ENCODE measurements around the gene GPR162. TPM values are rescaled to one million over a fixed set of nuclear protein-coding genes. Genes with fewer than 3 reads are reported as not detected.

GPR162 gene
- total and polyA plus RNA-seq, 7 donors: 1.2 to 16.1 (median 7.3) TPM

DNA sequence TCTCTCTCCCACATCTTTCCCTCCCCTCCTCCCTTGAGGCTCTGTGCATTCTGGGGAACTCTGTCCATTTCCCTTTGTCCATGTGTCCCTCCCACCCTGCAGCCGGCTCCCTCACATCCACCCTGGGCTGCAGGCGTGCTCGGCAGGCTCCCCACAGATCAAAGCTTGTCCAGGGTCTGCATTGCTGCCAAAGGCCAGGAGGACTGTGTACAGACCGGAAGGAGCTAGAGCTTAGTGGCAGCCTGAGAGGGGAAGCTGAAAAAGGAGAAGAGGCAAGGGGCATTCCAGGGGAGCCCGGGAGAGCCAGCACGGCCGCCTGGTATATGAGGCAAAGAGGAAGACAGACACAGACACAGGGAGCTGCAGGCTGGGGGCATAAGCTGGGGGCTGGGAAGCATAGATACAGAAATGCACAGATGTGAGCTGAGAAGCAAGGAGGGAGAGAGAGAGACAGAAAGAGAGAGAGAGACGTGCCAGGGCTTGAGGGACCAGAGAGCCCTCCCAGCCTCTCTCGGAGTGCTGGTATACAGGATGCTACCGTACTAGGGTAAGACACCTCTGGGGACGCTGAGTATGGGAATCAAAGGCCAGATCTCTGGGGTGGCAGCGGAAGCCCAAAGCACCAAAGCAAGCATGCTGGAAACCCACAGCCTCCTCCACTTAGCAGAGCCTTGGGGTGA lies 29.0 kb upstream of the GPR162 start:
- TF ChIP-seq EP300 (IDR thresholded peaks at IDR 0.05) (no peak), POLR2AphosphoS5 (IDR thresholded peaks at IDR 0.05) (no peak), POLR2A (IDR thresholded peaks at IDR 0.05) (peak in 1 of 2 donors; percentile 8)
- intact Hi-C loops (cut with DNase I): no loop called here
- H3K27me3 ChIP-seq: no peaks in the 10 kb centered on the region
- WGBS, 2 donors: 23 to 49% methylated on average over 12 of the region's 12 CpGs
- no peaks in the 10 kb centered on the region for H3K36me3 ChIP-seq
- no peaks in the 10 kb centered on the region for H3K9me3 ChIP-seq
- H3K4me3 ChIP-seq: peak overlapping the region in 2 of 4 donors; percentile 5 to 17
- no peaks in the 10 kb centered on the region for H3K4me1 ChIP-seq
- peak; percentile 78 for DNase-seq
- H3K27ac ChIP-seq: peak overlapping the region in 3 of 4 donors; percentile 26 to 37 (median 28)

DNA sequence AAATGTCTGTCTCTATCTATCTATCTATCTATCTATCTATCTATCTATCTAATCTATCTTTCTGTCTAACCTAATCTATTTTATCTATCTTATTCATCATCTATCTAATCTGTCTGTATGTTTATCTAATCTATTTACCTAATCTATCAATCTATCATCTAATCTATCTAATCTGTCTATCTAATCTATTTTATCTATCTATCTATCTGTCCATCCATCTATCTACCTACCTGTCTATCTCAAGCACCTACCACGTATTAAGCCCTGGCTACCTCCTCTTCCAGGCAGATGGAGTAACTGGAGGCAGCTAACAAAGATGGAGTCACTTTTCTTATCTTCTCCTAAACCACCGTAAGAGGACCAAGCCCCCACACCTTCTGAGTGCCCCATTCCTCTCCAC lies 26.5 kb upstream of the GPR162 start:
- Histone ChIP-seq H3K4me3 (no peak overlapping the region), H3K27ac (no peak overlapping the region), H3K36me3 (no peaks in the 10 kb centered on the region), H3K27me3 (no peaks in the 10 kb centered on the region), H3K4me1 (no peaks in the 10 kb centered on the region), H3K9me3 (no peaks in the 10 kb centered on the region)
- 82 to 96% methylated on average over 2 of the region's 2 CpGs for WGBS, 2 donors
- TF ChIP-seq POLR2A (IDR thresholded peaks at IDR 0.05): no peak
- no peak for TF ChIP-seq EP300 (IDR thresholded peaks at IDR 0.05)
- TF ChIP-seq POLR2AphosphoS5 (IDR thresholded peaks at IDR 0.05): no peak
- TF ChIP-seq, protein P1, sequence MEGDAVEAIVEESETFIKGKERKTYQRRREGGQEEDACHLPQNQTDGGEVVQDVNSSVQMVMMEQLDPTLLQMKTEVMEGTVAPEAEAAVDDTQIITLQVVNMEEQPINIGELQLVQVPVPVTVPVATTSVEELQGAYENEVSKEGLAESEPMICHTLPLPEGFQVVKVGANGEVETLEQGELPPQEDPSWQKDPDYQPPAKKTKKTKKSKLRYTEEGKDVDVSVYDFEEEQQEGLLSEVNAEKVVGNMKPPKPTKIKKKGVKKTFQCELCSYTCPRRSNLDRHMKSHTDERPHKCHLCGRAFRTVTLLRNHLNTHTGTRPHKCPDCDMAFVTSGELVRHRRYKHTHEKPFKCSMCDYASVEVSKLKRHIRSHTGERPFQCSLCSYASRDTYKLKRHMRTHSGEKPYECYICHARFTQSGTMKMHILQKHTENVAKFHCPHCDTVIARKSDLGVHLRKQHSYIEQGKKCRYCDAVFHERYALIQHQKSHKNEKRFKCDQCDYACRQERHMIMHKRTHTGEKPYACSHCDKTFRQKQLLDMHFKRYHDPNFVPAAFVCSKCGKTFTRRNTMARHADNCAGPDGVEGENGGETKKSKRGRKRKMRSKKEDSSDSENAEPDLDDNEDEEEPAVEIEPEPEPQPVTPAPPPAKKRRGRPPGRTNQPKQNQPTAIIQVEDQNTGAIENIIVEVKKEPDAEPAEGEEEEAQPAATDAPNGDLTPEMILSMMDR (IDR thresholded peaks at IDR 0.05): no peak
- no peak for DNase-seq
- intact Hi-C loops (cut with DNase I): no loop called here

DNA sequence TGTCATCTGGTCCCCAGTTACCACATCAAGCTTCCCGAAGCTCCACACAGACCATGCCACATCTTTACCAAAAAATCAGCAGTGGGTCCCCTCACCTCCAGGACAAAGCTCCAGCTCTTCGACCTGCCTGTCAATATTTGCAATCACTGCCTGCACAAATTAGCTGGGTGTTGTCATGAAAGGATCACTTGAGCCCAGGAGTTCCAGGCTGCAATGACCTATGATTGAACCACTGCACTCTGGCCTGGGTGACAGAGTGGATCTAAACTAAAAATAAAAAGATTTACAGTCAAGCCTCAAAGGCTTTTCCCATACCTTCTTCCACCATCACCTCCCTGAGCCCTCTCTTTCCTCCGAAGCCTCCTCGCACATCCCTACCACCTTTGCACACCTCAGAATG lies 25.0 kb upstream of the GPR162 start:
- Histone ChIP-seq H3K36me3 (no peaks in the 10 kb centered on the region), H3K27me3 (no peaks in the 10 kb centered on the region), H3K27ac (no peak overlapping the region), H3K4me3 (no peak overlapping the region), H3K9me3 (no peaks in the 10 kb centered on the region), H3K4me1 (no peaks in the 10 kb centered on the region)
- no peak for DNase-seq
- no peak for TF ChIP-seq POLR2A (IDR thresholded peaks at IDR 0.05)
- TF ChIP-seq EP300 (IDR thresholded peaks at IDR 0.05): no peak
- no peak for TF ChIP-seq POLR2AphosphoS5 (IDR thresholded peaks at IDR 0.05)
- TF ChIP-seq, protein P1 (IDR thresholded peaks at IDR 0.05): no peak
- 81 to 88% methylated on average over 4 of the region's 4 CpGs for WGBS, 2 donors
- intact Hi-C loops (cut with DNase I): no loop called here

DNA sequence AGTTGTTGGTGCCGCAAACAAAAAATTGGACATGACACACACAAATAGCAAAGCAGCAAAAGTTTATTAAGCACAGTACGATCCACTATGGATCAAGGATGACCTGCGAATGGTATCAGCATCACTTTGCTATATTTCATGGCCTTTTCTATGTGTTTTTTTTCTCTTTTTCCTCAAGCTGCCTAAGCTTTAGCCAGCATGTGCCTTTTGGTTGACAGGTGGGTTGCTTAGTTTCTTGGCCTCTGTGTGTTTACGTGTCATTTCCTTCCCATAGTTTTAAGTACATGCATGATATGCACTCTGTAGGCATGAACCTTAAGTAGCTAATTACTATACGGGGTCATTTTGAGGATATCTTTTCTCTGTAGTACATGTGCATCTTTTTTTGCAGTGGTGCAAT lies 22.5 kb upstream of the GPR162 start:
- H3K9me3 ChIP-seq: no peaks in the 10 kb centered on the region
- no peak overlapping the region for H3K4me3 ChIP-seq
- no peak for DNase-seq
- H3K36me3 ChIP-seq: no peaks in the 10 kb centered on the region
- H3K27ac ChIP-seq: no peak overlapping the region
- 88% methylated on average over 5 of the region's 5 CpGs for WGBS, 2 donors
- no peaks in the 10 kb centered on the region for H3K4me1 ChIP-seq
- no peaks in the 10 kb centered on the region for H3K27me3 ChIP-seq
- TF ChIP-seq, protein P1 (IDR thresholded peaks at IDR 0.05): no peak
- TF ChIP-seq POLR2A (IDR thresholded peaks at IDR 0.05) (no peak), POLR2AphosphoS5 (IDR thresholded peaks at IDR 0.05) (no peak), EP300 (IDR thresholded peaks at IDR 0.05) (no peak)
- intact Hi-C loops (cut with DNase I): no loop called here

DNA sequence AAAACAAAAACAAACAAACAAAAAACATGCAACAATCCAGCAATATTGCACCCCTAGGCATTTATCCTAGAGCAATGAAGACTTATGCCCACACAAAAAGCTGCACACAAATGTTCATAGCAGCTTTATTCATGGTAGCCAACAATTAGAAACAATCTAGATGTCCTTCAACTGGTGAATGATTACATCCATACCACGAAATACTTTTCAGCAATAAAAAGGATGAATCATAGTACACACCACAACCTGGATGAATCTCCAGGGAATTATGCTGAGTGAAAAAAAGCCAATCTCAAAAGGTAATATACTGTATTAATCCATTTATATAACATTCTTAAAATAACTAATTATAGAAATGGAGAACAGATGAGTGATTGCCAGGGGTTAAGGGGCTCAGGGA lies 14.5 kb upstream of the GPR162 start:
- no peak for DNase-seq
- intact Hi-C loops (cut with DNase I): no loop called here
- Histone ChIP-seq H3K27ac (no peak overlapping the region), H3K4me1 (no peaks in the 10 kb centered on the region), H3K36me3 (no peaks in the 10 kb centered on the region), H3K27me3 (no peaks in the 10 kb centered on the region), H3K4me3 (no peak overlapping the region), H3K9me3 (no peaks in the 10 kb centered on the region)
- TF ChIP-seq POLR2AphosphoS5 (IDR thresholded peaks at IDR 0.05) (no peak), EP300 (IDR thresholded peaks at IDR 0.05) (no peak), POLR2A (IDR thresholded peaks at IDR 0.05) (no peak)
- TF ChIP-seq, protein P1 (IDR thresholded peaks at IDR 0.05): no peak
- WGBS, 2 donors: 9 to 66% methylated on average over 1 of the region's 1 CpG

Data from sigmoid colon (tissue), 7 donors.